GM23338 (cell line): ENCODE results near the gene COBLL1.

ENCODE experiments used
- CREB1 ChIP-seq: fragments of 250-450 bp; sonication (Bioruptor Pico); IDR thresholded peaks from 2 replicates; pipeline ENCODE4 v1.5.0; 2020; ENCODE audit warnings: low read depth, mild to moderate bottlenecking, moderate library complexity
- CTCF ChIP-seq, 2 experiments: fragments of 200-600 bp in 1 of 2; sonication (generic) in 1 of 2; conservative IDR thresholded peaks; 2 replicates each; pipeline versions ENCODE4 v1.5.1 to v1.6.1; 2016 to 2017; ENCODE audit warnings: antibody characterized with exemption in 2 of 2, low read depth in 2 of 2, mild to moderate bottlenecking in 2 of 2, moderate library complexity in 1 of 2
- ETS1 ChIP-seq: IDR thresholded peaks from 2 replicates; pipeline ENCODE4 v1.6.1; 2016; ENCODE audit warnings: antibody characterized with exemption
- EZH2 ChIP-seq: fragments of 200-600 bp; sonication (generic); IDR thresholded peaks from one replicate; pipeline ENCODE4 v1.8.0; 2017; ENCODE audit warnings: antibody characterized with exemption, mild to moderate bottlenecking, low read depth; ENCODE audit not compliant: unreplicated experiment
- EZH2phosphoT487 ChIP-seq: fragments of 200-600 bp; sonication (generic); IDR thresholded peaks from one replicate; pipeline ENCODE4 v1.8.1; 2018; ENCODE audit warnings: antibody characterized with exemption; ENCODE audit not compliant: unreplicated experiment
- JUNB ChIP-seq: IDR thresholded peaks from one replicate; pipeline ENCODE4 v1.6.1; 2016; ENCODE audit warnings: antibody characterized with exemption; ENCODE audit not compliant: unreplicated experiment
- NANOG ChIP-seq: IDR thresholded peaks from 2 replicates; pipeline ENCODE4 v1.6.1; 2016; ENCODE audit warnings: antibody characterized with exemption, borderline replicate concordance
- POLR2AphosphoS5 ChIP-seq: IDR thresholded peaks from 2 replicates; pipeline ENCODE4 v1.6.1; 2016; ENCODE audit warnings: antibody characterized with exemption, low read depth
- REST ChIP-seq: IDR thresholded peaks from one replicate; pipeline ENCODE4 v1.6.1; 2018; ENCODE audit warnings: antibody characterized with exemption; ENCODE audit not compliant: unreplicated experiment
- STAT1 ChIP-seq: IDR thresholded peaks from one replicate; pipeline ENCODE4 v1.6.1; 2016; ENCODE audit warnings: antibody characterized with exemption; ENCODE audit not compliant: unreplicated experiment
- ZNF331 ChIP-seq: fragments of 250-450 bp; sonication (Bioruptor Pico); IDR thresholded peaks from 2 replicates; pipeline ENCODE4 v1.5.0; 2020; ENCODE audit warnings: low read depth, mild to moderate bottlenecking, moderate library complexity

- TF ChIP-seq CTCF (conservative IDR thresholded peaks at IDR 0.05; ENCODE audit: low read depth in 2 of 2): no peak
- TF ChIP-seq EZH2: no peak
- no peak for TF ChIP-seq CREB1 (CRISPR knock-in tag)
- TF ChIP-seq REST: no peak
- TF ChIP-seq EZH2phosphoT487: no peak
- no peak for TF ChIP-seq JUNB
- no peak for TF ChIP-seq POLR2AphosphoS5
- no peak for TF ChIP-seq ETS1
- no peak for TF ChIP-seq NANOG
- TF ChIP-seq STAT1: no peak
- no peak for TF ChIP-seq ZNF331 (CRISPR knock-in tag)
Observed at GRCh38 chr2:164764996-164765395, 76.6 kb downstream of the COBLL1 start.
